Gastroesophageal sphincter (tissue), 3 donors: ENCODE data around the gene RGSL1.

ENCODE experiments used
- CTCF ChIP-seq, 4 experiments: fragments of 200-600 bp in 2 of 4; fragments of 450-650 bp in 2 of 4; sonication (generic) in 1 of 4; IDR thresholded peaks; one replicate each; pipeline ENCODE4 v1.5.1; 2017 to 2019; ENCODE audit warnings: antibody characterized with exemption in 4 of 4, mild to moderate bottlenecking in 2 of 4, moderate library complexity in 2 of 4
- POLR2A ChIP-seq, 2 donors: fragments of 450-650 bp; IDR thresholded peaks; one replicate each; pipeline ENCODE4 v1.6.1; 2017; ENCODE audit warnings: antibody characterized with exemption in 2 of 2, mild to moderate bottlenecking in 2 of 2, moderate library complexity in 1 of 2

GRCh38 chr1:182507685-182508084 lies 57.7 kb downstream of the RGSL1 start:
- TF ChIP-seq CTCF (IDR thresholded peaks at IDR 0.05) (no peak), POLR2A (IDR thresholded peaks at IDR 0.05) (no peak)
